HUES64 (cell line): Measurements from ENCODE around the gene CGNL1.
A peak's percentile ranks its signal among the peaks of the same experiment; 100 is the strongest.

Source experiments
- H3K27ac ChIP-seq: 2 replicates; pipeline ENCODE4 v1.7.0; 2013; ENCODE audit warnings: low read depth, low read length, inconsistent platforms
- H3K27me3 ChIP-seq: 2 replicates; pipeline ENCODE4 v1.6.1; 2013; ENCODE audit warnings: mild to moderate bottlenecking, low read length; ENCODE audit not compliant: insufficient read depth
- H3K36me3 ChIP-seq: 2 replicates; pipeline ENCODE4 v1.6.1; 2013; ENCODE audit warnings: mild to moderate bottlenecking, low read length; ENCODE audit not compliant: insufficient read depth
- H3K4me1 ChIP-seq: 2 replicates; pipeline ENCODE4 v1.6.1; 2013; ENCODE audit warnings: mild to moderate bottlenecking, low read length, moderate library complexity; ENCODE audit not compliant: insufficient read depth
- H3K4me3 ChIP-seq: 2 replicates; pipeline ENCODE4 v1.5.1; 2013; ENCODE audit warnings: mild to moderate bottlenecking, low read length, moderate library complexity
- H3K9ac ChIP-seq: 2 replicates; pipeline ENCODE4 v1.6.1; 2013; ENCODE audit warnings: mild to moderate bottlenecking, low read depth, low read length
- H3K9me3 ChIP-seq: 2 replicates; pipeline ENCODE4 v1.6.1; 2013; ENCODE audit warnings: low read depth, low read length; ENCODE audit not compliant: insufficient read depth
- WGBS: fragments of 150-250, 120-280 bp; methylation state at CpG from one replicate; pipeline ENCODE4 v1.1.7; 2013; ENCODE audit warnings: missing lambda C conversion rate; 5-methylcytosine and 5-hydroxymethylcytosine counted together

Gene CGNL1

DNA sequence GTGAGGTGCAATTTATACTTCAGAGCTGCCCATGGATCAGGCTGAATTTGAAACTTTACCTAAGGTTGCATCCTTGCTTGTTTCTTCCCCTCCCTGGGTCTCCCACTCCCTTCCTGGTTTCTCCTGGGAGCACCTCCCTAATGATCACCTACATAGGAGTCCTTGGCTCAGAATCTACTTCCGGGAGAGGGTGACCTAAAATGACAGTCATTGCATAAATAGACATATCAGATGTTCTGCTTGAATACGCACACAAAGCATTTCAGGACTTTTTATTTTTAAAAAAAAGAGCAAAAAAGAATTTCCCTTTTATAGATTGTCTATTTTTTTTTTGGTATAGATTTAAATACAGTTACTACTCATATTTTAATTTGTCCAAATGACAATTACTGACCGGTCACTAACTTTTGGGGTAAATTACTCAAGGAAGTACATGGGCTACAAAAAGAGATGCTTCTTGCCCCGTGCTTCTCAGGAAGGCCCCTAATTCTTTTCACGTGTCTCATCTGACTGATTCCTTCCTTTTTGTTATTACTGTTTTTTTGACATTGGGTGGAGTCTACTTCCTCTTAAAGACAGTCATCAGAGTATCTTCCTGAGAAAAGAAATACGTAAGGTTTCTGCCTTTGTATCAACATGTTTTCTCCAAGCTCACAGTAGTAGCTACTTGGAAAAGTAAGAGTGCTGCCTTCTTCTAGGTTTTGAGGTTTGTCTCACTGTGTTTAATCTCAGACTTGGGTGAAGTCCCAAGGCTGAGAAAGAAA is 210.5 kb downstream of the CGNL1 start:
- Histone ChIP-seq H3K9me3 (no peaks in the 10 kb centered on the region), H3K36me3 (no peaks in the 10 kb centered on the region), H3K27ac (no peak overlapping the region), H3K27me3 (peaks cover 19% of the 10 kb centered on the region), H3K9ac (no peak overlapping the region), H3K4me1 (no peaks in the 10 kb centered on the region), H3K4me3 (no peak overlapping the region)
- WGBS, result 78% methylated on average over 5 of the region's 6 CpGs

- WGBS, result no CpG with 5 or more reads among the region's 1 CpG
Observed at GRCh38 chr15:57589281-57589680, 213.0 kb downstream of the CGNL1 start.

GRCh38 chr15:57589754-57590153 is 213.4 kb downstream of the CGNL1 start:
- 95% methylated on average over 2 of the region's 2 CpGs for WGBS
- H3K27ac ChIP-seq, result no peak overlapping the region

More at GRCh38 chr15:57589281-57589680, 213.0 kb downstream of the CGNL1 start:
- Histone ChIP-seq H3K4me1 (no peaks in the 10 kb centered on the region), H3K9me3 (no peaks in the 10 kb centered on the region), H3K27ac (no peak overlapping the region), H3K27me3 (peaks cover 36% of the 10 kb centered on the region), H3K9ac (no peak overlapping the region), H3K4me3 (no peak overlapping the region), H3K36me3 (no peaks in the 10 kb centered on the region)

DNA sequence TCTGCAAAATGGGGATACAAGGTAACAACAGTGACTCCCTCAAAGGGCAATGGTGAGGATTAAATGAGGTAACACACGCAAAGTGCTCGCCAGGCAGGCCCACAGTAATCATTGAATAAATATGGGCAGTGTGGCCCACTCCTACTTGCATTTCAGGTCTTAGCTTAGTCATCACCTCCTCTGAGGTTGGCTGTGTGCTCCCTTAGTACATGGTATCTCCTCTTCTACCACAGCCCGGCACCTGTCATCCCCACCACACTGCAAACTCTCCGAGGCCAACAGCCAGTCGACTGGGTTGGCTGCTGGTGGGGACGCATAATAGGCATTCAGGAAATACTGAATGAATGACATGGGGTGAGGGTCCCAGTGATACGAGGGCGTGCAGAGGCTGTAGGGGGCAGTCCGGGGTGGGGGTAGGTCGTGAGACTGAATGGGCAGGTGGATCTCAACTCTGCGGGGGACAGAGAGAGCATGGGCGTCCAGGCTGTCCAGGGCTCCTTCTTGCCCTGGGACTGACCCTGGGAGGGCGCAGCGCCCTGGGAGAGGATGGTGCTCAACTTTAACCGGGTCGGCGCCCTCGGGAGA is 215.0 kb downstream of the CGNL1 start:
- H3K9ac ChIP-seq, result no peak overlapping the region
- no peak overlapping the region for H3K27ac ChIP-seq
- H3K9me3 ChIP-seq, result no peaks in the 10 kb centered on the region
- no peaks in the 10 kb centered on the region for H3K4me1 ChIP-seq
- 22% methylated on average over 18 of the region's 18 CpGs for WGBS
- peak overlapping the region; percentile 73 for H3K4me3 ChIP-seq
- peaks cover 36% of the 10 kb centered on the region for H3K27me3 ChIP-seq
- H3K36me3 ChIP-seq, result no peaks in the 10 kb centered on the region

More at GRCh38 chr15:57589754-57590153, 213.4 kb downstream of the CGNL1 start:
- Histone ChIP-seq H3K4me1 (no peaks in the 10 kb centered on the region), H3K27me3 (peaks cover 36% of the 10 kb centered on the region), H3K9me3 (no peaks in the 10 kb centered on the region), H3K9ac (no peak overlapping the region), H3K36me3 (no peaks in the 10 kb centered on the region), H3K4me3 (no peak overlapping the region)

GRCh38 chr15:57591822-57592367 is 215.6 kb downstream of the CGNL1 start, which contains the start of gene MYZAP:
MYZAP (plus strand) TSS chr15:57591904; CDS start chr15:57592035, 131 bp downstream.
- Histone ChIP-seq H3K27me3 (peaks cover 36% of the 10 kb centered on the region), H3K9me3 (no peaks in the 10 kb centered on the region), H3K4me3 (peak within 1 kb of the TSS; percentile 73), H3K9ac (peak within 1 kb of the TSS; percentile 59; the same call in 1 of the 2 replicates), H3K36me3 (no peaks in the 10 kb centered on the region), H3K4me1 (no peaks in the 10 kb centered on the region), H3K27ac (no peak within 1 kb of the TSS)
- WGBS, result 1% methylated on average over 58 of the region's 58 CpGs

GRCh38 chr15:57592426-57592825 is 216.1 kb downstream of the CGNL1 start:
- 77% methylated on average over 5 of the region's 5 CpGs for WGBS
- Histone ChIP-seq H3K4me1 (no peaks in the 10 kb centered on the region), H3K9ac (no peak overlapping the region), H3K36me3 (no peaks in the 10 kb centered on the region), H3K9me3 (no peaks in the 10 kb centered on the region), H3K27me3 (peaks cover 36% of the 10 kb centered on the region), H3K27ac (no peak overlapping the region), H3K4me3 (peak overlapping the region; percentile 73)

DNA sequence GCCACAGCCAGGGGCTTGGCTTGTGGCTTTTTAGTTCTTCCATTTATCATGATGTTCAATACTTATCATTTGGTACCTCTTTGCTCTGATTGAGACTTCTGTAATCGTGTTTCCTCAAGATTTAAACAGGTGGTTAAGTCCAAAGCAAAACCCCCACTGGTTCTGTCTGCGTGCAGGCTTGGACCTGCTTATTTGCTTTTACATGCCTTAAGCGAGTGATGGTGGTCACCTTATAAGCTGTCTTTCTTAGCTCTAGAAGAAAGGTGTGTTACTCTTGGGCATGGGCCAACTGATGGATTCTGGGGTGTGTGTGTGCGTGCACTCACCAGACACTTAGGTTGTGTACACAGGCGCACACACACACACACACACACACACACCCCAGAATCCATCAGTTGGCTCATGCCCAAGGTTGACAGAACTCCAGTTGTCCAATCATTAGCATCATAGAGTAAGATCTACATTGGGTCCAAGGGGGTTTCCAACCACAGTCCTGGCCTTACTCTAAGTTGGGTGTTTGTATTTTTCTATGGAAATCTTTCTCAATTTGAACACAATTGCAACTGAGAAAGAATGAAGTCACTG is 216.6 kb downstream of the CGNL1 start:
- Histone ChIP-seq H3K9me3 (no peaks in the 10 kb centered on the region), H3K36me3 (no peaks in the 10 kb centered on the region), H3K4me1 (no peaks in the 10 kb centered on the region), H3K27ac (no peak overlapping the region), H3K9ac (no peak overlapping the region), H3K27me3 (peaks cover 36% of the 10 kb centered on the region), H3K4me3 (no peak overlapping the region)
- 93% methylated on average over 3 of the region's 5 CpGs for WGBS

DNA sequence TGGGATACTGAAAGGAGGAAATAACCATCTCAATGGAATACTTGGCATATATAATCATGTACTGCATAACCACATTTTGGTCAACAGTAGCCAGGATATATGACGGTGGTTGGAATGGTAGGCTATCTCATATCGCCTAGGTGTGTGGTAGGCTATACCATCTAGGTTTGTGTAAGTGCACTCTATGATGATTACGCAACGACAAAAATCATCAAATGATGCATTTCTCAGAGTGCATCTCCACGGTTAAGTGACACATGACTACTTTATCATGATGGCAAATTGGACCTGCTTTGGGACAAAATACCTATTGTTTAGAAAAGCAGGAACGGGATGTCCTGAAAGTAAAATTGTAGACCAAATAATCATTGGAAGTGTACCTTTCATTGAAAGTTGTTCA is 218.2 kb downstream of the CGNL1 start:
- H3K4me3 ChIP-seq, result no peak overlapping the region
- WGBS, result 97% methylated on average over 6 of the region's 6 CpGs
- no peaks in the 10 kb centered on the region for H3K9me3 ChIP-seq
- peaks cover 36% of the 10 kb centered on the region for H3K27me3 ChIP-seq
- no peak overlapping the region for H3K27ac ChIP-seq
- no peak overlapping the region for H3K9ac ChIP-seq
- no peaks in the 10 kb centered on the region for H3K36me3 ChIP-seq
- peaks cover under 1% of the 10 kb centered on the region; the same call in 1 of the 2 replicates for H3K4me1 ChIP-seq

DNA sequence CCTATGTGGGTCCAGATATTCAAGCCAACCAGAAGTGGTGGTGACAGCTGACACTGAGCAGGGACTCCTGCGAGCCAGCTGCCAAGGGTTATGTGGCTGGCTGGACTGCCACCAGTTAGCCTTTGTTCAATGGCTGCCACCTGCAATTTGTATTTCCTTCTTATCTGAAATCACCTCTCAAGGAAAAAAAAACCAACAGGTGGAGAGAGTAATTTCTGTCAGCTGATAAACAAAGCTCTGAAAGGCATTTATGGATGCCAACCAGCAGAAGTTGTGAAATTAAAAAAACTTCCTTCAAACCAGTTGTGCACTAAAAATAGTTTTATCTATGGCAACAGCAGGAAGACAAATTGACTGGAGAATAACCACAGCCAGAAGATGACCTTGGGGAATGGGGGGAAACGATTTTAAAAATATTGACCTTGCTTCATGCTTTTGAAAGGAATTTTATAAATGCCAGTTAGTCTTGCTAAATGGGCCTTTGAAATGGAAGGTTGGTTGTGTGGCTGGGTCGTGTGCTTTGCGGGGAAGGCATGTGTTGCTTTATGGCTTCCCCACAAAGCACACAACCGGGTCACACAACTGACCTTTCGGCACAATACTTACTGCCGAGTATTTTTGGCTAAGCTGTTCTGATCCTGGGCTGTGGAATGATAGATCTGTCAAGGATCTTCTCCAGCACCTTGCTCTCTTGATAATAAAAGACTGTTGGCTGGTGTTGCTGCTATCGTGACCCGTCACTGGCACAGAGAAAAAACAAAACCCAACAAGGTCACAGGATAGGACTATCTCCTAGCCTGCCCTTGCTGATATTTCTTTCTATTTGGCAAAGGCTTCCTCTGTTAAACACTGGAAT is 218.9 kb downstream of the CGNL1 start:
- no peak overlapping the region for H3K9ac ChIP-seq
- H3K4me3 ChIP-seq, result no peak overlapping the region
- no peaks in the 10 kb centered on the region for H3K9me3 ChIP-seq
- WGBS, result 93% methylated on average over 9 of the region's 9 CpGs
- no peaks in the 10 kb centered on the region for H3K36me3 ChIP-seq
- H3K27me3 ChIP-seq, result peaks cover 33% of the 10 kb centered on the region
- no peak overlapping the region for H3K27ac ChIP-seq
- H3K4me1 ChIP-seq, result peaks cover 3% of the 10 kb centered on the region; the same call in 1 of the 2 replicates

GRCh38 chr15:57596301-57596855 is 220.1 kb downstream of the CGNL1 start:
- Histone ChIP-seq H3K9me3 (no peaks in the 10 kb centered on the region), H3K4me3 (no peak overlapping the region), H3K9ac (no peak overlapping the region), H3K27me3 (peaks cover 21% of the 10 kb centered on the region), H3K27ac (no peak overlapping the region), H3K36me3 (no peaks in the 10 kb centered on the region), H3K4me1 (peaks cover 3% of the 10 kb centered on the region; the same call in 1 of the 2 replicates)
- WGBS, result 92% methylated on average over 8 of the region's 8 CpGs
